GM19239 (cell line): ENCODE data around the gene SLC45A3.
A peak's percentile ranks its signal among the peaks of the same experiment; 100 is the strongest.

Source experiments
- DNase-seq: peaks from one replicate; pipeline ENCODE4 v3.0.0; 2011; ENCODE audit warnings: low spot score; ENCODE audit not compliant: insufficient read length
- FAIRE-seq: peaks from 2 replicates; lab custom pipeline; 2011; peaks lifted over from hg19 to GRCh38; lab: Jason Lieb, UNC

SLC45A3 gene

DNA sequence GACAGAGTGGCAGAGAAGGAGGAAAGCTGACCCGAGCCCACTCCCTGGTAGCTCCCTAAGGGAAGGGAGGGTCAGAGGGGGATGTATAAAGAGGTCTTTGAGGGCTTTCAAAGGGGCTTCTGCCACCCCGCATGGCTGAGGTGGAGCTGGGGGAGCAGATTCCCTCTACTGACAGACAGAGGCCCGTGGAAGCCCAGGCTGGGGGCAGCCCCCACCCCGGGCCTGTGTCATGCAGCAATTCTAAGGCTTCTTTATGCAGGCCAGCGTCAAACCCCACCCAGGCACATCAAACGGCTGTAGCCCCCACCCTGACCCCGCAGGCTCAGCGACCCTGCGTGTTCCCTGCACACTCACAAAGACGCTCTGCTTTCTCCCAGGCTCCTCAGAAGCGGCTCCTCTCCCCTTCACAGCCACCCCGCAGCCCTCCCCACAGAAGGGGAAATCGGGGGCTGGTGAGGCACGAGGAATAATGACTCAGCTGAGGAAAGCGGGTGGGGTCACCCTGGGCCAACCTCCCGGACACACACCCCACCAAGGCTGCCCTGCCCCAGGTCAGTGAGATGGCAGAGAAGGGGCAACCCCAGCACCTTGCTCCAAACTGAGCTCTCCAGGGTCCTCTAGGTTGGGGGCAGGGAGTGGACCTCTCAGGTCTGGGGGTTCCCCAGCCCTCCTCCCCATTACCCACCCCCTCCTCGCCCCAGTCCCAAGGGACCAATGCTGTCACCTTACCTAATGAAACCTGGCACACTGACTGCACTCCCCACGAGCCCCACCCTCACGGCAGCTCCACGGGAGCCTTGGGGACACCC lies 10.8 kb downstream of the SLC45A3 start:
- FAIRE-seq (no peak), DNase-seq (no peak)

GRCh38 chr1:205668951-205669340 lies 11.4 kb downstream of the SLC45A3 start:
- no peak for DNase-seq
- FAIRE-seq = peak; percentile 40

DNA sequence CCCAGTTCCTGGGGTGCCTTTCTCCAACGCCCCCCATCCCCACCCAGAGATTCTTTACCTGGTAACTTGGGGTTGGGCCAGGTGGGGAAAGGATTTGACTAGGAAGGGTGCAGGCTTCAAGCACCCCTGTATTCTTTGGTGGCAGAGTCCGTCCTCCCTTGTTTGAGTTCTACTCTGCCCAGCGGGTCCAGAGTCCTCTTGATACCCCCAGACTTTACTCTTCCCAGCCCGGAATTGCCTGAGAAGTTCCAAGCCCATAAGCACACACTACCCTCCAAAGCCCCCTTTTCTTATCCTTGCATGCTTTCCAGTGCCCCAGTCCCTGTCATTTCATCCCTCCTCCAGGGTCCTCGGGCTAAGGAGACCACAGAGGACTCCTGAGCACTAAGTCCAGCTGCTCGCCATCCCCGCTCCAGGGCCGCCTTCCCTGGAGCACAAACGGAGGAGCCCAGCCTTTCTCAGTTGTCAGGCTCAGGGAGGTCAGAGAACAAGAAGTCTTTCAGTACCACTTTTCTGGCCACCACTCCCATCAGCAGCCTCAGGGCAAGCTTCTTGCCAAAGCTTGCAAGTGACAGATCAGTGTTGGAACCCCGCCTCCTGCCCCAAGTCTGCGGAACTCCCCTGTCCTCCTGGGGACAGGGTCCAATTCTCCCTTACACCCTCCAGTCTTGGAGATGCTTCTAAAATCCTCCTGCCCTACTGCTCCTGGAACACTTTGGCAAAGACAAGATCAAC lies 12.2 kb downstream of the SLC45A3 start:
- DNase-seq (no peak), FAIRE-seq (peak; percentile 4)

DNA sequence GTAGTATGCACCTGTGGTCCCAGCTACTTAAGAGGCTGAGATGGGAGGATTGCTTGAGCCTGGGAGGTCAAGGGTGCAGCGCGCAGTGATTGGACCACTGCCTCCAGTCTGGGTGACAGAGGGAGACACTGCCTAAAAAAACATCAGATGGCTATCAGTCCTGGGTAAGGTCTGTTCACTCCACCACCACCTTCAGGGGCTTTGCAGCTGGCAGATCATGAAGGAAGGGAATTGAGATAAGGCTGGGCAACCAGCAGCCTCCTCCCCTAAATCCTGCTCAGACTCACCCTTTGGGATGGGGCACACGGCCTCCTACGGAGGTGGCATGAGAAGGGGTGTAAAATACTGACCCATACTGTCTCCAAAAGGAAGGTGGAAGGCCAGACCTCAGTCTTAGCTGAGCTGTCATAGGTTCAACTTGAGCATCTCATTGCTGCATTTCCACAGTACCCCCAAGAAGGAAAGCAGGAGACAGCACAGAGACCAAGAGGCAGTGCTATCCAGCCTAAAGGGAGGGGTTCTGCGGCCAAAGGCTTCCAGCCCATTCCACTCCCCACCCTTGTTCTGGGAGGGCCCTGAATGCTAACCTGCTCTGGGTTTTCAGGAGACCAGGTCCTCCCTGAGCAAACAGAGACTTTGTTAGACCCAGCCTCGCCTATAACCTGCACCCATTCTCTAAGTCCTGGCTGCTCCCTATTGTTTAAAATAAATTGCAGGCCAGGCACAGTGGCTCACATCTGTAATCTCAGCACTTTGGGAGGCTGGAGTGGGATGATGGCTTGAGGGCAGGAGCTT lies 13.7 kb downstream of the SLC45A3 start:
- DNase-seq = no peak
- no peak for FAIRE-seq

DNA sequence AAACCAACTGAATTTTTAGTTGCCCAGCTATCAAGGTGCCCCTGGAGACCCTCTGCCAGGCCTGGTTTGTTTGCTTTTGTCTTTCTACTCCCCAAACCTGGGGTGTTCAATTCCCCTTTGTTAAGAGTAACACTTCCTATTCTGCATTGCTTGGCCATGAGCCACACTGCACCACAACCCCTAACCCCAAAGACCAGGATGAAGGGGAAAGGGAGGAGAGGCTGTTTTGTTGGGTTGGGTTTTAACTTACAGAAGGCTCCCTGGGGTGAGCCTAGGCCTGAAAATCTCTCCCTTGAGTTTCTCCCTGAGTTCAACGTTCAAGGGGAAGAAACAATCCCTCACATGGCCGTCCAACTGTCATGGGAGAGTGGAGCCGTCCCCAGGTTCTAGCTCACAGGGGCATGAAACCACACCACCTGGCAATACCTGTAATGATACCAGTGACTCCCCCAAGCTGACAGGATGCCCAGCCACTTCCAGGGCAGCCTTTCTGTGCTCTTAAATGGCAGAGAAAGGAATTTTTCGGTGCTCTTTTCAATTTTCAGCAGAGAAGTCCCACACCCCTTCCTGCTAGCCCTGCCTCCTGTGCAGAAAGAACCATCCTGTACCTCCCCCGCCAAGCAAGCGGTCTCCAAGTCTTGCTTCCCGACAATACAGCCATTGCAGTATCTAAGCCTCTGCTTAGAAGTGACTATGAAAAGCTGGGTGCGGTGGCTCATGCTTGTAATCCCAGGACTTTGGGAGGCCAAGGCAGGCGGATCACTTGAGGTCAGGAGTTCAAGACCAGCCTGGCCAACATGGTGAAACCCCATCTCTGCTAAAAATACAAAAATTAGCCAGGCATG lies 14.9 kb downstream of the SLC45A3 start:
- no peak for DNase-seq

GRCh38 chr1:205664399-205665017 lies 15.8 kb downstream of the SLC45A3 start:
- FAIRE-seq (no peak), DNase-seq (no peak)

More for the DNA sequence above, 14.9 kb downstream of the SLC45A3 start:
- FAIRE-seq = peak; percentile 37

DNA sequence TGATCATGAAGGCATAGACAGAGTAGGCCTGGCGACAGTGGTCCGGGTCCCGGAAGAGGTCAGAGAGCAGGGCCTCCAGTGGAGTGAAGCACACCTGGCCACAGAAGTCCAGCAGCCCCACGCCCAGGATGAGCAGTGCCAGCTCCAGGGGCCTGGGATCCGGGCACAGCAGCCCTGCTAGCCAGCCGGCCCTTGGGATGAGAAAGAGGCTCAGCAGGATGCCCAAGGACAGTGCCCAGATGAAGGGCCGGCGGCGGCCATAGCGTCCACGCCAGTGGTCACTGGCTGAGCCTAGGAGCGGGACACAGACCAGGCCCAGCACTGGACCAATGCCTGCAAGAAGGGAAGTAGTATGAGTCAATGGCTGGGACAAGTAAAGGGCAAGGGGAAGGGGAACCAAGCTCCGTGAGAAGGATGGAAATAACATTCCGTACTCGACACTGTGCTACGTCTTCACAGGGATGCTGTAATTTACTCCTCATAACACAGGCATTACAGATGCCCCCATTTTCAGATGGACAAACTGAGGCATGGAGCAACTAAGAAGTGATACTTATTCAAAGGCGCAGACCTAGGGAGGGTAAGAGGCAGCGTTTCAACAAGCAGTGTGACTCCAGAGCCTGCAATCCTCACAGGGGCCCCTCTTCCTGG lies 16.9 kb downstream of the SLC45A3 start:
- FAIRE-seq = no peak
- no peak for DNase-seq

GRCh38 chr1:205662791-205663190 lies 17.5 kb downstream of the SLC45A3 start:
- FAIRE-seq = no peak

DNA sequence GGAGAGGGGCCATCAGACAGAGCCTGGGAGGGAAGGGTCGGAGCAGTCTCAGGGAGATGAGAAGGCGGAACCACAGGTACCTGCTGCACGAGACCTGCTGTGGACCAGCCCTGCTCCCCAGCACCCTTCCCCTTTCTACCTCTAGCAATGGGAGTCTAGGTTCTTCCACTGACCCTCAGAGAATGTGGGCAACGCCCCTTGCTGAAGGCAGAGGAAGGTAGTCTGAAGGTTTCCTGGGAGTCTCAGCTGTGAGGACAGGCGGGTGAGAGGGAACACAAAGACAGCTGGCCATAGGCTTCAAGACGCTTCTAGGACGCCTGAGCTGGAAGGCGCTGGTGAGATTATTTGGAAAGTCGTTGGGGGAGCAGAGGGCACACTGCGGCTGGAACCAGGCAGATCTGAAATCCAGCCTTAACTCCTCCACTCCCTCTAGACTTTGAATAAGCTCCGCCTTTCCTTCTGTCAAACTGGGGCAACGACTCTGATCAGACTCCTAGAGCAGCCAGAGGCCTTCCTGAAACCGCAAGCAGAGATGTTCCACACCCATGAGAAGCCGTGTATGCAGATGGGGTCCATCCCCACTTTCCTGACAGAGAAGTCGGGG lies 18.1 kb downstream of the SLC45A3 start:
- DNase-seq = no peak
- no peak for FAIRE-seq

More at GRCh38 chr1:205662791-205663190, 17.5 kb downstream of the SLC45A3 start:
- DNase-seq = no peak

DNA sequence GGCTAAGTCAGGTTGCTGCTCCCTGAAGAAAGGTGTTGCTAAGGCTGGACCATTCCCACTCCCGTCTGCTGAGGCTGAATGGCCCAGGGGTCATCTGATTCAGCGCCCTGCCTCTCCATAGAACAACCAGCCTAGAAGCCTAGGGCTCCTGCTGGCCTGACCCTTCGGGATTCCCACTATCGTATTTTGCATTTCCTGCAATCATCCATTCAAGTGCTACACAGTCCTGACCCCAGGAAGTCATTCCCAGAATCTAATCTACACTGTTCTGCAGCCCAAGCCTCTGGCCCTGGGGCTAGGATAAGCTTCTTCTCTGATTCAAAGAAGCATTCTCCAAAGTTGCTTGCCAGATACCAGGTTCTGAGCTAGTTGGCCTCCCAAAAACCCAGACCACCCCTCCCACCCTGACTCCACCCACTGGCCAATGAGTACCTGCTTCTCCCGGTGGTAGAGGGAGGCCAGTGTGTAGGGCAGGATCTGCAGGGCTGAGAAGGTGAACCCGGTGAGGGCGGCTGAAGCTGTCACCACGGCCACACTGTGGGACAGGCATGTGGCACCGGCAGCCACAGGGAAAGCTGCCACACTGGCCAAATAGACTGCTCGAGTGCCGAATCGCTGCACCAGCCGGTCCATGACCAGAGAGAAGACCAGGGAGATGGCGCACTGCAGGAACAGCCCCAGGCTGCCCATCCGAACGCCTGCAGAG lies 18.7 kb downstream of the SLC45A3 start:
- DNase-seq (no peak), FAIRE-seq (no peak)

- no peak for DNase-seq
- no peak for FAIRE-seq
Measured at GRCh38 chr1:205660361-205660760, 19.9 kb downstream of the SLC45A3 start.

DNA sequence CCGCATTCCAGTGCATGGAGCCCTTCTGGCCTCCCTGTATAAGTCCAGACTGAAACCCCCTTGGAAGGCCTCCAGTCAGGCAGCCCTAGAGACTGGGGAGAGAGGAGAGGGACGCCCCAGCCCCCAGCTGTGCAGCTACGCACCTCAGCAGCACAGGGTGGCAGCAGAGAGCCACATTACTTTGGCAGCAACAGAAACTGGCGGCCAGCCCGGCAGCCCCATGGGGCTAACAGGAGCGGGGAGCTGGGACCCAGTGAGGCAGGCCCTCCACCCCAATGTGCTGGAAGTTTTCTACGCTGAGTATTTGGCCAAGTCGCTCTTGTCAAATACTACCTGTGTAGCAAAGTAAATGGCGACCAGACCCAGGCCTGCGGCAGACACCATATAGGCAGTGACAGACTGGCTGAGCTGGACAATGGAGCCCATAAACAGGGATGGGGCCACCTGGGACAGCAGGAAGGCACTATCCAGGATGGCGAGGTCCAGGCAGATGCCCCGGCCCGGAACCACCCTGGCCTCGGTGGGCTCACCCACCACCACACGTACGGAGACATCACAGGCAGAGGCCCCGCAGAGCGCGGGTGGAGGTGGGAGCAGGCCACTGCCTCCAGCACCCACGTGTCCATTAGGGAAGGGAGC lies 21.2 kb downstream of the SLC45A3 start:
- peak; percentile 49 for FAIRE-seq
- DNase-seq = peak; percentile 89

GRCh38 chr1:205656236-205656635 lies 24.1 kb downstream of the SLC45A3 start:
- DNase-seq = no peak
- no peak for FAIRE-seq

DNA sequence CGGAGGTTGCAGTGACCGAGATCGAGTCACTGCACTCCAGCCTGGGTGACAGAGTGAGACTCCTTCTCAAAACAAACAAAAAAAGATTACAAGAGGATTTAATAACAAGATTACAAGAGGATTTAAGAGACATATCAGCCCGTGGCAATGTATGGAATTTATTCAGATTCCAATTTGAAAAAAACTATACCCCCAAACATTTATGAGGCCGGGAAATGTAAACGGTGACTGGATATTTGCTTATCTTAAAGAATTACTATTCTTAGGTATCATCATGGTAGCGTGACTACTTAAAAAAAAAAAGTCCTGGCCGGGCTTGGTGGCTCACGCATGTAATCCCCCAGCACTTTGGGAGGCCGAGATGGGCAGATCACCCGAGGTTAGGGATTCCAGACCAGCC lies 27.3 kb downstream of the SLC45A3 start:
- FAIRE-seq = no peak
- DNase-seq = no peak

- DNase-seq (no peak), FAIRE-seq (no peak)
Measured at GRCh38 chr1:205650241-205650640, 30.1 kb downstream of the SLC45A3 start.

GRCh38 chr1:205645519-205645918 lies 34.8 kb downstream of the SLC45A3 start:
- FAIRE-seq = no peak
- no peak for DNase-seq

- FAIRE-seq (no peak), DNase-seq (no peak)
Measured at GRCh38 chr1:205642679-205643307, 37.5 kb downstream of the SLC45A3 start.
